Right atrium auricular region (tissue), 2 donors: ENCODE data around the gene CHML. TPM values are rescaled to one million over a fixed set of nuclear protein-coding genes. Genes with fewer than 3 reads are reported as not detected.
"Not testable (repeated sequence)": the region's sequence is repeated elsewhere in the genome, so short reads cannot be mapped to it uniquely, and the experiment has no call there.

Experiments used
- DNase-seq: peaks from one replicate; pipeline ENCODE4 v3.0.0-alpha.2; 2019; ENCODE audit warnings: low spot score
- H3K27ac ChIP-seq, 2 donors: fragments of 200-600 bp; sonication (generic); 1 replicate in 1 of 2; 2 replicates in 1 of 2; pipeline ENCODE4 v1.5.1; 2016 to 2019
- H3K27me3 ChIP-seq, 2 donors: fragments of 200-600 bp; sonication (generic); one replicate each; pipeline versions ENCODE4 v1.5.1 to v1.6.0; 2017 to 2019
- H3K36me3 ChIP-seq: fragments of 200-600 bp; sonication (generic); one replicate; pipeline ENCODE4 v1.5.1; 2016
- H3K4me1 ChIP-seq, 2 donors: fragments of 200-600 bp; sonication (generic); one replicate each; pipeline versions ENCODE4 v1.5.1 to v1.6.0; 2017 to 2019
- H3K4me3 ChIP-seq, 2 donors: fragments of 200-600 bp; sonication (generic); 1 replicate in 1 of 2; 2 replicates in 1 of 2; pipeline ENCODE4 v1.5.1; 2017 to 2019; ENCODE audit warnings: mild to moderate bottlenecking in 1 of 2, moderate library complexity in 1 of 2
- H3K9me3 ChIP-seq, 2 donors: fragments of 200-600 bp; sonication (generic); one replicate each; pipeline ENCODE4 v1.5.1; 2019
- CTCF ChIP-seq, 2 donors: fragments of 200-600 bp; sonication (generic); IDR thresholded peaks; one replicate each; pipeline ENCODE4 v1.5.1; 2019; ENCODE audit warnings: antibody characterized with exemption in 2 of 2
- total RNA-seq, 2 donors: library from RNA; depleted of rRNA; stranded (reverse); fragments of >200 nt; gene quantifications; one replicate each; pipeline ENCODE4 v1.1.0, GENCODE V29; 2016

Gene CHML, protein sequence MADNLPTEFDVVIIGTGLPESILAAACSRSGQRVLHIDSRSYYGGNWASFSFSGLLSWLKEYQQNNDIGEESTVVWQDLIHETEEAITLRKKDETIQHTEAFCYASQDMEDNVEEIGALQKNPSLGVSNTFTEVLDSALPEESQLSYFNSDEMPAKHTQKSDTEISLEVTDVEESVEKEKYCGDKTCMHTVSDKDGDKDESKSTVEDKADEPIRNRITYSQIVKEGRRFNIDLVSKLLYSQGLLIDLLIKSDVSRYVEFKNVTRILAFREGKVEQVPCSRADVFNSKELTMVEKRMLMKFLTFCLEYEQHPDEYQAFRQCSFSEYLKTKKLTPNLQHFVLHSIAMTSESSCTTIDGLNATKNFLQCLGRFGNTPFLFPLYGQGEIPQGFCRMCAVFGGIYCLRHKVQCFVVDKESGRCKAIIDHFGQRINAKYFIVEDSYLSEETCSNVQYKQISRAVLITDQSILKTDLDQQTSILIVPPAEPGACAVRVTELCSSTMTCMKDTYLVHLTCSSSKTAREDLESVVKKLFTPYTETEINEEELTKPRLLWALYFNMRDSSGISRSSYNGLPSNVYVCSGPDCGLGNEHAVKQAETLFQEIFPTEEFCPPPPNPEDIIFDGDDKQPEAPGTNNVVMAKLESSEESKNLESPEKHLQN
- 1 to 10 TPM; 2.7 to 3.2 TPM for total RNA-seq

DNA sequence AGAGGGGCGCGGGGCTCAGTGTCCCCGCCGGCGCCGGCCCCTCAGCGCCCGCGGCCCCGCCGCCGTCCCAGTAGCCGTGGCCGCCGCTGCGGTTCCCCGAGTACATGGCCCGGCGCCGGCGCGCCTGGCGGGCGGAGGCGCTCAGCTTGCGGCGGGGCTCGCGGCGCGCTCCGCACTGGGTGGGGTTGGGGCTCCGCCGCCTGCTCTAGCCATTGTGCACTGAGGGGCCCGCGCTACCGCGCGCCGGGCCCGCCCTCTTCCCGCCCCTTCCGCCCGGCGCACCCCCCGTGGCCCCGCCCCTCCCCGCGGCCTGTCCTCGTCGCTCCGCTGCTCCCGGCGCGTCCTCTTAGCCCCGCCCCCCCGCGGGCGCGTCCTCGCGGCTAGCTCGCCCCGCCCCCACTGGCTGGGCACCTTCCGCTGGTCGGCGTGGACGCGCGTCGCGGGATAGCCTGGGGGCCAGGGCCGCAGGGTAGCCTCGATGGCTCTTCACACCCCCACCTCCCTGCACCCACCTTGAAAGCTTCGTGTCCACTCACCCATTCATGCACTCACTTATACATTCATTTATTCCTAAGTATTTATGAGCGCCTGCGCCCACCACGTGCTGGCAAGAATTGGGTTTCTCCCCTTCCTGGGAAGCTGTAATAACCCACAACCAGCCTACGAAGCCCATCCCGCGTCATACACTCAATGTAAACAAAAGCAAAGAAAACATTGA, at the start of gene CHML, which contains the start of gene OPN3:
Gene CHML, minus strand, starts transcription at position 221 of the 718 bp plus-strand sequence. CDS start 4,603 bp downstream, outside the sequence.
Gene OPN3, minus strand, starts transcription at position 221 of the 718 bp plus-strand sequence. Its CDS starts 115 bp downstream, at position 106.
- no peaks in the 10 kb centered on the region for H3K9me3 ChIP-seq
- H3K4me3 ChIP-seq, result peak within 1 kb of the TSS; percentile 87
- H3K4me1 ChIP-seq, result peaks cover 0 to 10% of the 10 kb centered on the region in 2 donors
- H3K36me3 ChIP-seq, result no peaks in the 10 kb centered on the region
- no peak for TF ChIP-seq CTCF (IDR thresholded peaks at IDR 0.05)
- H3K27me3 ChIP-seq, result no peaks in the 10 kb centered on the region
- DNase-seq, result peak; percentile 86
- H3K27ac ChIP-seq, result peak within 1 kb of the TSS; percentile 79 to 82

DNA sequence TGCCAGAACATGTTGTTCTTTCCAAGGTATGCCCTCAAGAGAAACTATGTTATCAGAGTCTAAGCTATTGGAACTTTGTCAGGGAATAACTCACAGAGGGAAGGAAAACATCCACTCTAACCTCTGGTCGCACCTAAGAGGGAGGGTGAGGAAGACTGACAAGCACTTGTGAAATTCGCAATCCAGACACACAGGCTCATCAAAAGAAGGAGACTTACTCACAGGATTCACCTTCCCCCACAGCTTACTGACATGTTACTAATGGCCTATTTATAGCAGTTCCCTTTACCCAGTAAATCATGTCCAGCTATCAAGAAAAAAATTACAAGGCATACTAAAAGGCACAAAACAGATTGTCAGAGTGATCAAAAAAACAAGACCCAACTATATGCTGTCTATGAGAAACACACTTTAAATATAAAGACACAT, 48.8 kb upstream of the CHML start:
- Histone ChIP-seq H3K4me1 (no peaks in the 10 kb centered on the region), H3K4me3 (no peak overlapping the region), H3K9me3 (no peaks in the 10 kb centered on the region), H3K36me3 (no peaks in the 10 kb centered on the region), H3K27ac (no peak overlapping the region), H3K27me3 (no peaks in the 10 kb centered on the region)
- TF ChIP-seq CTCF (IDR thresholded peaks at IDR 0.05), result no peak
- no peak for DNase-seq

DNA sequence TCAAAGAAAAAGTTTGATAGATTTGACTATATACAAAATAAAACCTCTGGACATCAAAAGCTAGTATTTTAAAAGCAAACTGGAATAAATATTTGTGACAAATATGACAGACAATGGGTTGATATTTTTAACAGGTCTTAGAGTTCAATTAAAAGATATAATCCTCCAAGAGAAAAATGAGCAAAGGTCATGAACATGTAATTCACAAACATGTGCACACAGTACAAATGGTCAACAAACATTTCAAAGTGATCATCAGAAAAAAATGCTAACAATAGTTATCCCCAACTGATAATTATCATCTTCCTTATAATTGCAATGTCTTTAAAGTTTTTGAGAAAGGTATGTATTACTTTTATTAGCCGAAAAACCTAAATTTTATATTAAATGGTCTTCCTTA, 43.9 kb upstream of the CHML start:
- Histone ChIP-seq H3K4me3 (no peak overlapping the region), H3K36me3 (no peaks in the 10 kb centered on the region)
- TF ChIP-seq CTCF (IDR thresholded peaks at IDR 0.05), result no peak

DNA sequence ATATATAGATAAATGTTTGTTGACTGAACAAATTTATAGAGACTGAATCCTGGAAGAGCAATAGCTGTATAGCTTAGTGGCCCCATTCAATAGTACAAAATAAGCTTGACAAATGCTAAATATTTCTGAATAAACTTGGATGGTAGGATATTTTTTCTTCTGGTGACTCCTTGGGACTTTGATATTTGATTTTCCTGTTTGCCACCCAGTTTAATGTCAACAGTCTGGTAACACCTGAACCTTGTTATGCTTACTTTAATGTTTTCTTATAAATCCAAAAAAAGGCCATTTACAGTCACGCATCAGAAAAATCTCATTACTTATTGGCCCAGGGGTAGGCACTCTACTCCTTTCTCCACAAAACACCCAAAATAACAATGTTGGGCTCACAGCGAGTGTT, 42.8 kb upstream of the CHML start:
- H3K36me3 ChIP-seq, result no peaks in the 10 kb centered on the region
- H3K4me1 ChIP-seq, result no peaks in the 10 kb centered on the region
- TF ChIP-seq CTCF (IDR thresholded peaks at IDR 0.05), result no peak
- no peaks in the 10 kb centered on the region for H3K27me3 ChIP-seq
- no peak for DNase-seq
- H3K27ac ChIP-seq, result no peak overlapping the region
- no peak overlapping the region for H3K4me3 ChIP-seq
- H3K9me3 ChIP-seq, result no peaks in the 10 kb centered on the region

More for the DNA sequence above, 43.9 kb upstream of the CHML start:
- DNase-seq, result no peak
- H3K27ac ChIP-seq, result no peak overlapping the region
- no peaks in the 10 kb centered on the region for H3K9me3 ChIP-seq
- no peaks in the 10 kb centered on the region for H3K27me3 ChIP-seq
- no peaks in the 10 kb centered on the region for H3K4me1 ChIP-seq

GRCh38 chr1:241681861-241682448, 41.8 kb upstream of the CHML start:
- not testable (repeated sequence) for H3K4me1 ChIP-seq, DNase-seq, H3K36me3 ChIP-seq, H3K27ac ChIP-seq, H3K27me3 ChIP-seq, H3K4me3 ChIP-seq, H3K9me3 ChIP-seq
